Caco-2 (cell line): Measurements from ENCODE around the gene ATP13A2. TPM values are rescaled to one million over a fixed set of nuclear protein-coding genes. Genes with fewer than 3 reads are reported as not detected.
"Not testable (repeated sequence)": the region's sequence is repeated elsewhere in the genome, so short reads cannot be mapped to it uniquely, and the experiment has no call there.

Source experiments
- BruUV-seq: library from RNA; stranded (reverse); fragments of 400-500 nt; replicated peaks from 2 replicates; lab custom pipeline; 2021; lab: Mats Ljungman, UMichigan
- CTCF ChIA-PET: fragments of 300-600 bp; sonication (Branson Sonifier 250); formaldehyde crosslinking; loops from one replicate; lab custom pipeline; 2022; ENCODE audit warnings: antibody characterized with exemption; lab: Charles Lee
- POLR2A ChIA-PET: fragments of 300-600 bp; sonication (Branson Sonifier 250); formaldehyde crosslinking; loops from one replicate; lab custom pipeline; 2022; ENCODE audit warnings: antibody characterized with exemption; lab: Charles Lee
- DNase-seq, 2 experiments: peaks; one replicate each; pipeline versions ENCODE4 v3.0.0 to v3.0.0-alpha.2; 2020 to 2022
- H3K27me3 ChIP-seq: replicated peaks from 2 replicates; pipeline ENCODE4 v1.6.0; 2011; ENCODE audit warnings: low read length; ENCODE audit not compliant: control insufficient read depth, insufficient read depth
- H3K36me3 ChIP-seq: 2 replicates; pipeline ENCODE4 v1.5.1; 2011; ENCODE audit warnings: low read length; ENCODE audit not compliant: control insufficient read depth, insufficient read depth
- H3K4me1 ChIP-seq: fragments of 250-450 bp; sonication (Bioruptor Pico); 2 replicates; pipeline ENCODE4 v1.5.1; 2020; ENCODE audit warnings: mild to moderate bottlenecking
- H3K4me3 ChIP-seq: 2 replicates; pipeline ENCODE4 v1.5.1; 2011; ENCODE audit warnings: low read depth, mild to moderate bottlenecking, control low read depth, low read length
- H3K9me3 ChIP-seq: fragments of 250-450 bp; sonication (Bioruptor Pico); 2 replicates; pipeline ENCODE4 v1.5.1; 2020; ENCODE audit warnings: mild to moderate bottlenecking, moderate library complexity
- H3K27ac Mint-ChIP-seq: one replicate; pipeline ENCODE4 v1.8.0; 2022; ENCODE audit warnings: mixed read lengths; ENCODE audit not compliant: unreplicated experiment
- H3K27me3 Mint-ChIP-seq: one replicate; pipeline ENCODE4 v1.8.0; 2022; ENCODE audit warnings: mixed read lengths; ENCODE audit not compliant: insufficient read depth, unreplicated experiment
- H3K36me3 Mint-ChIP-seq: one replicate; pipeline ENCODE4 v1.8.0; 2022; ENCODE audit warnings: mild to moderate bottlenecking, mixed read lengths; ENCODE audit not compliant: insufficient read depth, unreplicated experiment
- H3K4me1 Mint-ChIP-seq: one replicate; pipeline ENCODE4 v1.8.0; 2022; ENCODE audit warnings: low read depth, mixed read lengths; ENCODE audit not compliant: unreplicated experiment
- H3K4me3 Mint-ChIP-seq: one replicate; pipeline ENCODE4 v1.8.0; 2022; ENCODE audit warnings: mild to moderate bottlenecking, moderate library complexity, mixed read lengths; ENCODE audit not compliant: unreplicated experiment
- H3K9me3 Mint-ChIP-seq: one replicate; pipeline ENCODE4 v1.8.0; 2022; ENCODE audit warnings: mixed read lengths; ENCODE audit not compliant: unreplicated experiment
- intact Hi-C: fragments of 100-400 bp; cut with micrococcal nuclease; formaldehyde crosslinking; loops from one replicate; pipeline ENCODE4 v1.10.0; 2022; ENCODE audit not compliant: unreplicated experiment
- total RNA-seq: library from RNA; stranded (reverse); gene quantifications from 2 replicates; pipeline ENCODE4 v1.2.3, GENCODE V29; 2022
- TF ChIP-seq, protein P1 (sequence below), 2 experiments: fragments of 200-600 bp in 1 of 2; IDR thresholded peaks; 1 replicate in 1 of 2; 2 replicates in 1 of 2; pipeline versions ENCODE4 v1.5.1 to v1.8.0; 2011 to 2022; ENCODE audit warnings: antibody characterized with exemption in 1 of 2, control low read depth in 1 of 2, inconsistent platforms in 1 of 2, low read depth in 1 of 2, low read length in 1 of 2, mild to moderate bottlenecking in 1 of 2, moderate library complexity in 1 of 2; ENCODE audit not compliant: insufficient read depth in 1 of 2, severe bottlenecking in 1 of 2, unreplicated experiment in 1 of 2

The ATP13A2 gene
- total RNA-seq, 1 experiment from 2014 or later, result 58.4 TPM

- Mint-ChIP-seq H3K9me3 (no peaks in the 10 kb centered on the region), H3K36me3 (no peaks in the 10 kb centered on the region), H3K4me3 (no peak overlapping the region), H3K27me3 (no peaks in the 10 kb centered on the region), H3K27ac (no peak overlapping the region), H3K4me1 (no peaks in the 10 kb centered on the region)
- CTCF ChIA-PET, result interaction anchor here (0.6 to 1.1 kb wide), 2 partner anchors 326 to 410 kb away, joined by 3 read pairs; no protein-coding TSS in a partner anchor
- Histone ChIP-seq H3K4me1 (no peaks in the 10 kb centered on the region), H3K4me3 (no peak overlapping the region), H3K36me3 (no peaks in the 10 kb centered on the region), H3K27me3 (no peaks in the 10 kb centered on the region), H3K9me3 (no peaks in the 10 kb centered on the region)
- TF ChIP-seq, protein P1, sequence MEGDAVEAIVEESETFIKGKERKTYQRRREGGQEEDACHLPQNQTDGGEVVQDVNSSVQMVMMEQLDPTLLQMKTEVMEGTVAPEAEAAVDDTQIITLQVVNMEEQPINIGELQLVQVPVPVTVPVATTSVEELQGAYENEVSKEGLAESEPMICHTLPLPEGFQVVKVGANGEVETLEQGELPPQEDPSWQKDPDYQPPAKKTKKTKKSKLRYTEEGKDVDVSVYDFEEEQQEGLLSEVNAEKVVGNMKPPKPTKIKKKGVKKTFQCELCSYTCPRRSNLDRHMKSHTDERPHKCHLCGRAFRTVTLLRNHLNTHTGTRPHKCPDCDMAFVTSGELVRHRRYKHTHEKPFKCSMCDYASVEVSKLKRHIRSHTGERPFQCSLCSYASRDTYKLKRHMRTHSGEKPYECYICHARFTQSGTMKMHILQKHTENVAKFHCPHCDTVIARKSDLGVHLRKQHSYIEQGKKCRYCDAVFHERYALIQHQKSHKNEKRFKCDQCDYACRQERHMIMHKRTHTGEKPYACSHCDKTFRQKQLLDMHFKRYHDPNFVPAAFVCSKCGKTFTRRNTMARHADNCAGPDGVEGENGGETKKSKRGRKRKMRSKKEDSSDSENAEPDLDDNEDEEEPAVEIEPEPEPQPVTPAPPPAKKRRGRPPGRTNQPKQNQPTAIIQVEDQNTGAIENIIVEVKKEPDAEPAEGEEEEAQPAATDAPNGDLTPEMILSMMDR (IDR thresholded peaks at IDR 0.05; ENCODE audit: insufficient read depth in 1 of 2, low read depth in 1 of 2, low read length in 1 of 2, severe bottlenecking in 1 of 2, unreplicated experiment in 1 of 2), result no peak
- POLR2A ChIA-PET, result no interaction called here
- no TSS peak for BruUV-seq
- DNase-seq, result no peak
- intact Hi-C loops, result no loop called here
Measured at GRCh38 chr1:16946646-16947045, 65.1 kb downstream of the ATP13A2 start.

DNA sequence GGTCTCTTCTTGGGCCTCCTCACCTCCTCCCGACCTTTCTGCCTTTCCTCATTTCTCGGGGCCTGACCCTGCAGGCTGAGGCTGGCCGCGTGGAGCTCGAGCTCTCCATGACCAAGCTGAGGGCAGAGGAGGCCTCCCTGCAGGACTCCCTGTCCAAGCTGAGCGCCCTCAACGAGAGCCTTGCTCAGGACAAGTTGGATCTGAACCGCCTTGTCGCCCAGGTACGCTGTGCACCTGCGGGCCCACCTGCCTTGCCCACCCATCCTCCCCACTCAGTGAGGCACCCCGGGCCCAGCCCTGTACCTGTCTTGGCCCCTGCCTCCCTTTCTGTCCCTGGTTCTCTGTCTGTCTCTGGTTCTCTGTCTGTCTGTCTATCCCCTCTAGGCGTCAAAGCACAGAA is 65.5 kb downstream of the ATP13A2 start:
- CTCF ChIA-PET, result interaction anchor here (1.1 kb wide), 1 partner anchor 325 kb away, joined by 3 read pairs; no protein-coding TSS in a partner anchor
- BruUV-seq, H3K4me1 Mint-ChIP-seq, H3K9me3 Mint-ChIP-seq, H3K27me3 Mint-ChIP-seq, H3K4me1 ChIP-seq, DNase-seq, H3K27ac Mint-ChIP-seq, H3K9me3 ChIP-seq, POLR2A ChIA-PET, H3K27me3 ChIP-seq, intact Hi-C loops, H3K36me3 Mint-ChIP-seq, H3K4me3 Mint-ChIP-seq, H3K4me3 ChIP-seq, H3K36me3 ChIP-seq: not testable (repeated sequence)

DNA sequence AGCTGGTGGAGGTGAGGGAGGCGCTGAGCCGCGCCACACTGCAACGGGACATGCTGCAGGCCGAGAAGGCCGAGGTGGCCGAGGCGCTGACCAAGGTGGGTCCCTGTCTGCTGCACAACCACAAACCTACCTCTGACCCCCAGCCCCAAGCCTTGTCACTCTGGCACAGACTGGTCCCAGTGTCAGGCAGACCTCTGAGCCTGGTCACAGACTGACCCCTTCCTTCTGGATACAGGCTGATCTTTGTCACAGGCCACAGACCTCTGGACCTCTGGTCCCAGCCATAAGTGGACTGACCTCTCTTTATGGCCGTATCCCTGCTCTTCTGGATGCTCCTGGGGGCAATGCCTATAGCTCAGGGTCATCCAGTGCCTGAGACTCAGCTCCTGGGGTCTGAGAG is 66.2 kb downstream of the ATP13A2 start:
- intact Hi-C loops, H3K9me3 Mint-ChIP-seq: not testable (repeated sequence)

DNA sequence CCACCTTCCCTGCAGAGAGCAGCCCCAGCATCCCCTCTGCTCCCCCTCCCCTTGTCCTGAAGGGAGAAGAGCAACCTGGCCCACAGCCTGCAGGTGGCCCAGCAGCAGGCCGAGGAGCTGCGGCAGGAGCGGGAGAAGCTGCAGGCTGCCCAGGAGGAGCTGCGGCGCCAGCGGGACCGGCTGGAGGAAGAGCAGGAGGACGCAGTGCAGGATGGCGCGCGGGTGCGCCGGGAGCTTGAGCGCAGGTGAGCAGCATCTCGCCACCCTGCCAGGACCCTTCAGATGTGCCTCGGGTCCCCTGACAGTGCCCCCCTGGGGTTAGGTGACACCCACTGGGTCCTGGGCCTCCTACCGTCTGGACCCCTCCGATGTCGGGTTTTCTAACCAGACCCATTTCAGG is 67.7 kb downstream of the ATP13A2 start:
- ChIA-PET POLR2A (no interaction called here), CTCF (interaction anchor here (1.0 kb wide), 1 partner anchor 17 kb away, joined by 3 read pairs; no protein-coding TSS in a partner anchor)
- no peaks in the 10 kb centered on the region for H3K36me3 ChIP-seq
- Mint-ChIP-seq H3K4me1 (no peaks in the 10 kb centered on the region), H3K9me3 (no peaks in the 10 kb centered on the region), H3K4me3 (no peak overlapping the region), H3K27me3 (no peaks in the 10 kb centered on the region), H3K36me3 (no peaks in the 10 kb centered on the region), H3K27ac (no peak overlapping the region)
- intact Hi-C loops, result no loop called here
- no peaks in the 10 kb centered on the region for H3K9me3 ChIP-seq
- no TSS peak for BruUV-seq
- no peak overlapping the region for H3K4me3 ChIP-seq
- no peak for DNase-seq
- TF ChIP-seq, protein P1 (IDR thresholded peaks at IDR 0.05; ENCODE audit: insufficient read depth in 1 of 2, low read depth in 1 of 2, low read length in 1 of 2, severe bottlenecking in 1 of 2, unreplicated experiment in 1 of 2), result no peak
- H3K4me1 ChIP-seq, result no peaks in the 10 kb centered on the region
- H3K27me3 ChIP-seq, result no peaks in the 10 kb centered on the region

More for the DNA sequence above, 66.2 kb downstream of the ATP13A2 start:
- H3K4me3 ChIP-seq, H3K36me3 ChIP-seq, H3K4me3 Mint-ChIP-seq, BruUV-seq, H3K9me3 ChIP-seq, H3K27me3 ChIP-seq, H3K4me1 Mint-ChIP-seq, H3K4me1 ChIP-seq, H3K36me3 Mint-ChIP-seq, H3K27me3 Mint-ChIP-seq, POLR2A ChIA-PET, DNase-seq, H3K27ac Mint-ChIP-seq, CTCF ChIA-PET: not testable (repeated sequence)

GRCh38 chr1:16939386-16940180 is 72.1 kb downstream of the ATP13A2 start:
- H3K4me3 ChIP-seq, H3K4me1 Mint-ChIP-seq, H3K27me3 Mint-ChIP-seq, H3K36me3 Mint-ChIP-seq, H3K9me3 ChIP-seq, H3K27ac Mint-ChIP-seq, H3K9me3 Mint-ChIP-seq, H3K4me3 Mint-ChIP-seq, DNase-seq, H3K27me3 ChIP-seq, intact Hi-C loops, H3K4me1 ChIP-seq, H3K36me3 ChIP-seq, BruUV-seq, POLR2A ChIA-PET: not testable (repeated sequence)
- CTCF ChIA-PET, result interaction anchor here (0.6 kb wide), 1 partner anchor 662 kb away, joined by 3 read pairs; no protein-coding TSS in a partner anchor
